ENCODE data around the gene PRSS27. TPM values are rescaled to one million over a fixed set of nuclear protein-coding genes. Genes with fewer than 3 reads are reported as not detected.
A peak's percentile ranks its signal among the peaks of the same experiment; 100 is the strongest.
"Not testable (repeated sequence)": the region's sequence is repeated elsewhere in the genome, so short reads cannot be mapped to it uniquely, and the experiment has no call there.

Gene PRSS27
- total RNA-seq, 6 experiments from 2014 or later, result 0.17 to 0.43 (median 0.31) TPM

DNA sequence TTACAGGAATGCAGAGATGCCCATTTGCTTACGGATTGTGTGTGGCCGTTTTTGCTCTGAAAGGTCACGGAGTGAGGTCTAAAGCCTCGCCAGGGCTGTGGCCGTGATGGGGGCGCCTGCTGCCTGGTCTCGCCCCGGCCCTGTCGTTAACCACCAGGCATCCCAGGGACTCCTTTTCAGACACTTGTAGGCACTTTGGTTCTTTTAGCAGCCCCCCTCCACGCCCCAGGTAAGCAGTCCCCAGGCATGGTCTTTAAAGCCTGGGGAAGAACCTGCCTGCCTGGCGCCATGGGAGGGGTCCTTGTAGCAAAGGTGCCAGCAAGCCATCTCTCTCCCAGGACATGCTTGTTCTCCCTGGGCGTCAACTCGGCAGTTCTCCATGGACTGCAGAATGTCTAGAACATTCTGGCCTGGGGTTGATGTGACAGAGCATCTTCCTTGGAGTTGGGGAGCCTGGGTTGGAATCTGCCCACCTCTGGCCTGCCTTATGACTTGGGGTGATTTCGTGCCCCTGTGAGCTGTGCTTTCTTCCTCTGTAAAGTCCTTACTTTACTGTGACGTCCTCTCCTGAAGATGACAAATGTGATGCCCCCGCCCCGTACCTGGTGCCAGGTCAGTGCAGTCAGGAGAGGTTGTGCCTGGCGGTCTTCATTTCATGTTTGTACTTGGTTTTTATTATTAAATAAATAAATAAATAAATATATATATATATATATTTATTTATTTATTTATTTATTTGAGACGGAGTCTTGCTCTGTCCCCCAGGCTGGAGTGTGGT, 32.3 kb downstream of the PRSS27 start:
- Mint-ChIP-seq H3K27me3 (ENCODE audit: insufficient read depth) (no peaks in the 10 kb centered on the region), H3K27ac (no peak overlapping the region), H3K4me3 (no peak overlapping the region), H3K9me3 (no peaks in the 10 kb centered on the region), H3K4me1 (ENCODE audit: low read depth) (no peaks in the 10 kb centered on the region), H3K36me3 (ENCODE audit: low read depth) (no peaks in the 10 kb centered on the region; the same call in 1 of the 2 replicates)
- no peak for DNase-seq
- TF ChIP-seq, protein P1, sequence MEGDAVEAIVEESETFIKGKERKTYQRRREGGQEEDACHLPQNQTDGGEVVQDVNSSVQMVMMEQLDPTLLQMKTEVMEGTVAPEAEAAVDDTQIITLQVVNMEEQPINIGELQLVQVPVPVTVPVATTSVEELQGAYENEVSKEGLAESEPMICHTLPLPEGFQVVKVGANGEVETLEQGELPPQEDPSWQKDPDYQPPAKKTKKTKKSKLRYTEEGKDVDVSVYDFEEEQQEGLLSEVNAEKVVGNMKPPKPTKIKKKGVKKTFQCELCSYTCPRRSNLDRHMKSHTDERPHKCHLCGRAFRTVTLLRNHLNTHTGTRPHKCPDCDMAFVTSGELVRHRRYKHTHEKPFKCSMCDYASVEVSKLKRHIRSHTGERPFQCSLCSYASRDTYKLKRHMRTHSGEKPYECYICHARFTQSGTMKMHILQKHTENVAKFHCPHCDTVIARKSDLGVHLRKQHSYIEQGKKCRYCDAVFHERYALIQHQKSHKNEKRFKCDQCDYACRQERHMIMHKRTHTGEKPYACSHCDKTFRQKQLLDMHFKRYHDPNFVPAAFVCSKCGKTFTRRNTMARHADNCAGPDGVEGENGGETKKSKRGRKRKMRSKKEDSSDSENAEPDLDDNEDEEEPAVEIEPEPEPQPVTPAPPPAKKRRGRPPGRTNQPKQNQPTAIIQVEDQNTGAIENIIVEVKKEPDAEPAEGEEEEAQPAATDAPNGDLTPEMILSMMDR (IDR thresholded peaks at IDR 0.05), result no peak

DNA sequence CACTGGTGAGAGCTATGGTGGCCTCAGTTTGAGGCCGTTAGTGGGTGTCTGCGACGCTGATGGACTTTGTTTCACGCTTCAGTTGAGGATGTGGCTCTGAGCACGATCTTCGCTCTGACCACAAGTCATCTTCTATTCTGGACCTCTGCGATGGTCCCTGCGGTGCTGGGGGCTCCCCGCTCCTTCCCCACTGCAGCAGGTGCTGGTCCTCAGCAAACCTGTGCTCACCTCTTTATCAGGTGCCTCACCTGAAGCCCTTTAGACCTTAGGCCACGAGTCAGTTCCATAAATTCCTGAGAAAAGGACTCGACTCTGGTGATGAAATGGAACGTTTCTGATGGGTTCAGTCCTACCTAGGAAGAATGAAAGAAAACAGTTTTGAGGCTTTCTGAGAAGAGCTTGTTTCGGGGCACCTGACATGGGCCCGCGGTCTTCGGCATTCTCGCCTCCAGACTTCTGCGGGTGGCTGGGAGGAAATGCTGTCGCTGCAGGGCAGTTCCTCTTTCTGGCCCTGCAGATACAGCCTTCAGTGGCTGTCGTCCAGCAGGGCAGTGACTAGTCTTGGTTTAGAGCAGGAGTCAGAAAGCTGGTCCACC, 33.0 kb downstream of the PRSS27 start:
- Mint-ChIP-seq H3K36me3 (ENCODE audit: low read depth) (peaks cover 3% of the 10 kb centered on the region), H3K27ac (no peak overlapping the region), H3K9me3 (peaks cover 2% of the 10 kb centered on the region), H3K4me1 (ENCODE audit: low read depth) (peaks cover 3% of the 10 kb centered on the region), H3K27me3 (ENCODE audit: insufficient read depth) (no peaks in the 10 kb centered on the region; the same call in 1 of the 2 replicates), H3K4me3 (no peak overlapping the region)
- no peak for DNase-seq
- TF ChIP-seq, protein P1 (IDR thresholded peaks at IDR 0.05), result no peak

DNA sequence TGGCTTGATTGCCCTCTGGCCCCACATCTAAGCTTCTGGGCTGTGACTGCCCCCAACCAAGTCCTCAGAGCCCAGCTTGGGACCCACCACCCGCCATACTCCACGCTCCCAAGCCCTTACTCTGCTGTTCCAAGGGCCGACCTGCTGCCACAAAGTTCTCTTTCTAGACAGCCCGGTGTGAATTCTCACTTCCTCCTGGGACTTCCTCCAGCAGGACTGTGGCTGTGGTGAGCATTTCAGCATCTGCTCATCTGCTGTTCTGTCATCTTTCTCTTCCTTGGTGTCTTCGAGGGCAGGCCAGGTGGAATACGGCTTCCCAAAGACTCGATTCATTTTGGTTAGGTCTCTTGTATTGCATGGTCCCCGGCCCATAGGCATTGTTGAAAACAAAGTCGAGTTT, 33.9 kb downstream of the PRSS27 start:
- H3K27ac Mint-ChIP-seq; H3K27me3 Mint-ChIP-seq (ENCODE audit: insufficient read depth); H3K36me3 Mint-ChIP-seq (ENCODE audit: low read depth); H3K4me1 Mint-ChIP-seq (ENCODE audit: low read depth); DNase-seq; H3K4me3 Mint-ChIP-seq; H3K9me3 Mint-ChIP-seq: not testable (repeated sequence)

DNA sequence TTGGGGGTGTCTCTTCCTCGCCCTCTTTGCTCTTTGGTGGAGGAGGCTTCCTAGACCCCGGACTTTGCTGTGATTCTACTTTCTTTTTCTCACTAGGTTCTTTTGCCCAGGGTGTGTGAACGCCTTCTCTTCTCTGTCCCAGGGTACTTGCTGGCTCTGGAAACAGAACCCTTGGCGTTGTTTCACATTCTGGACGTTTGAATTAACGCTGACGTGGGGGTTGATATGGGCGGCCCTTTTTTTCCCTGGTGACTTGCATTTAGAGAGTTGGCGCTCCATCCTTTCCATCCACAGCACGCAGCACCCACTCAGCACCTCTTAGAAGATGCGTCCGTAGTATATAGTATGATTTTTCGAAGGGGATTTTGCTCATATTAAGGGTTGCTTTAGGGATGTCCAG, 37.0 kb downstream of the PRSS27 start:
- not testable (repeated sequence) for H3K9me3 Mint-ChIP-seq; H3K36me3 Mint-ChIP-seq (ENCODE audit: low read depth); H3K27me3 Mint-ChIP-seq (ENCODE audit: insufficient read depth); H3K4me1 Mint-ChIP-seq (ENCODE audit: low read depth)
- peak; percentile 12 for DNase-seq
- Mint-ChIP-seq H3K4me3 (peak overlapping the region; percentile 100), H3K27ac (peak overlapping the region; percentile 92)

DNA sequence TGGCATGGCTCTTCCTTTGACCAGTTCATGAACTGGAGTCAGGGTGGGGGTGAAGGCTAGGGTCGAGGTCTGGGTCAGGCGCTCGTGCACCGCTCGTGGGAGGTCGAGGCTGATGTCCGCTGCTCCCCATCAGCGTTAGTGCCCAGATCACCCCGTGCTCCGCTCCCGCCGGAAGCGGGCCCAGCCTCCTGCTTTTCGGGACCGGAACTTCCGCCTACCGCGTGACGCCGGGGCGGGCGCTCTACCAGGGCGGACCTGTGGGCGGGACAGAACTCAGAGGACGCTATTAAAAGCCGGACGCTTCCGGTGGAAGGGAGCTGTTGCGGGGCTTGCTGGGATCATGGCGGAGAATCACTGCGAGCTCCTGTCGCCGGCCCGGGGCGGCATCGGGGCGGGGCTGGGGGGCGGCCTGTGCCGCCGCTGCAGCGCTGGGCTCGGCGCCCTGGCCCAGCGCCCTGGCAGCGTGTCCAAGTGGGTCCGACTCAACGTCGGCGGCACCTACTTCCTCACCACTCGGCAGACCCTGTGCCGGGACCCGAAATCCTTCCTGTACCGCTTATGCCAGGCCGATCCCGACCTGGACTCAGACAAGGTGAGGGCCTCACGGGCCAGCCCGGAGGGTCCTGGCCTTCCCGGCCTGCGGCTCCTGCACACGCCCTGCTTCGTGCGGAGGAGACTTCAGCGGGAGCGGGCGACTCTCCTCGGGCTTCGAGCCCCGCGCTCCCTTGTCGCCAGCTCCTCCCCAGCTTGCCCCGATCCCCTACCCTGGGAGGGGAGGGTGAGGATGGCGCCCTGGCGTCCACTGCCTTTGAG, 37.6 kb downstream of the PRSS27 start, which contains the start of gene KCTD5:
KCTD5 (plus strand) TSS at position 315 of the 813 bp plus-strand sequence; CDS start at position 341, 26 bp downstream.
- DNase-seq, result peak; percentile 95
- TF ChIP-seq, protein P1 (IDR thresholded peaks at IDR 0.05), result no peak
- Mint-ChIP-seq H3K36me3 (ENCODE audit: low read depth) (peaks cover 6% of the 10 kb centered on the region), H3K4me1 (ENCODE audit: low read depth) (peaks cover 6% of the 10 kb centered on the region), H3K4me3 (peak within 1 kb of the TSS; percentile 100), H3K27me3 (ENCODE audit: insufficient read depth) (no peaks in the 10 kb centered on the region; the same call in 1 of the 2 replicates), H3K27ac (peak within 1 kb of the TSS; percentile 97), H3K9me3 (peaks cover 5% of the 10 kb centered on the region)

DNA sequence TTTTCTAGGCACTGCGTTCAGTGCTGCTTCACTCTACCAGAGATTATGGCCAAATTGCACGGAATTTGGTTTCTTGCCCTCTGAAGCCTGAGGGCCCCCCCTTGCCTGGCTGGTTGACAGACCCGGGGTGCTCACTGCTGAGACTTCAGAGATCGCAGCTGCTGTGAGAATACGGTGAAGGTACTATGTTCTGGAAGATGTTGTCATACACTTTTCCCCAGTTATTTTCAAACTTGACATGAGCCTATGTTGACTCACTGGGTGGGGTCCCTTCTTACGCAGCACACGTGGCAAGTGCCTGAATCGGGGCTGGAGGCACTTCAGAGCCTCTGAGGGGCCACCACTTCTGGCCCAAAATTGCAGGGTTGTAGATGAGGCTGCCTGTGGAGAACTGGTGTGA, 39.7 kb downstream of the PRSS27 start:
- H3K4me3 Mint-ChIP-seq; H3K27me3 Mint-ChIP-seq (ENCODE audit: insufficient read depth); H3K9me3 Mint-ChIP-seq; H3K4me1 Mint-ChIP-seq (ENCODE audit: low read depth); H3K36me3 Mint-ChIP-seq (ENCODE audit: low read depth); H3K27ac Mint-ChIP-seq; DNase-seq: not testable (repeated sequence)

DNA sequence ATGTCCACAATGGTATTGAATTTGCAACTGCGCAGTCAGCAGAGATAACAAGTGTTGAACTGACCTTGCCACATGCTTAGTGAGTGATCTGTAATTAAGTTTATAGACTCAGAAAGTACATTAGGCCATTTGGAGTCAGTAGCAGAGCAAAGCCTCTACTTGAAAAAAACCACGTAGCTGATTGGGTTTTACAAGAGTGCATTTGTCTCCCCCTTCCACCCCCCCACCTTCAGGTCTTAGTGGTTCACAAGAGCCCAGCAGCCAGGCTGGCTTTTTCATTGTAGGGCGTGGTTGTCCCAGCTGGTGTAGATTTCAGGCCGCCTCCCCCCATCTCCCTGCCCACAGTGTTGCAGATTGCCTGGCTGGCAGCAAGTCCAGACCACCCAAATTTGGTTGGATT, 40.1 kb downstream of the PRSS27 start:
- not testable (repeated sequence) for H3K27me3 Mint-ChIP-seq (ENCODE audit: insufficient read depth); H3K27ac Mint-ChIP-seq; DNase-seq; H3K4me3 Mint-ChIP-seq; H3K9me3 Mint-ChIP-seq; H3K36me3 Mint-ChIP-seq (ENCODE audit: low read depth); H3K4me1 Mint-ChIP-seq (ENCODE audit: low read depth)

DNA sequence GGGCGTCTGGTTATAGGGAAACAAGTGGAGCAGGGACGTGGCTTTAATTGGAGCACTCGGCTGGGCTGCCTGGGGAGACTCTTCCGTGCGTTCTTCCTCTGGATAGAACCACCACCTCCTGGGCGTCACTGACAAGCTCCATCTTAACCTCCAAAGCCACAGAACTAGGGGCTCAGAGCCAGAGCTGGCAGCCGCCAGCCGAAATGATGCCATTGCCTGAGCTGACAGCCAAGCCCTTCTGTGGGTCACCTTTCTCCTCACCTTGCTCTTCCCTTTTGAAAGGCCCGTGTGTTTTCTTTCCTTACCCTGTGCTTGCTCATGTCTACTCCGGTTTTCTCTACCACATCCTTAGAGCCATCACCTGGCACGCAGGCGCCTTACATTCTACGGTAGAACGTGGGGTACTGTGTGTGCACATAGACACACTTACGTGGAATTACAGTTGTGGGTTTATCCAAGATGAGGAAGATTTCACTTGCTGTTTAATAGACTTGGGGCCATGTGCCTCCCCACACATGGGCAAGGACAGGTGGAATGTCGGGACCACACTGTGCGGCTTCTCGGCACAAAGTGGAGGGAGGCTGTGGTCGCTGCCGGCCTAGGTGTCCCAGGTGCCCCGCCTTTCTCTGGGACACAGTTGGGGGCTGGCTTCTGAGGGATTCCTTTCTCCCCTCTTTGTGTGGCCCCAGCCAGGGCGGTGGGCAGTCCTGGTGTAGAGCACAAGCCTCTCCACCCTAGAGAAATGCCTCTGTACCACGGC, 41.6 kb downstream of the PRSS27 start:
- not testable (repeated sequence) for H3K9me3 Mint-ChIP-seq; DNase-seq; H3K27ac Mint-ChIP-seq; H3K36me3 Mint-ChIP-seq (ENCODE audit: low read depth); H3K4me1 Mint-ChIP-seq (ENCODE audit: low read depth); H3K27me3 Mint-ChIP-seq (ENCODE audit: insufficient read depth); H3K4me3 Mint-ChIP-seq

DNA sequence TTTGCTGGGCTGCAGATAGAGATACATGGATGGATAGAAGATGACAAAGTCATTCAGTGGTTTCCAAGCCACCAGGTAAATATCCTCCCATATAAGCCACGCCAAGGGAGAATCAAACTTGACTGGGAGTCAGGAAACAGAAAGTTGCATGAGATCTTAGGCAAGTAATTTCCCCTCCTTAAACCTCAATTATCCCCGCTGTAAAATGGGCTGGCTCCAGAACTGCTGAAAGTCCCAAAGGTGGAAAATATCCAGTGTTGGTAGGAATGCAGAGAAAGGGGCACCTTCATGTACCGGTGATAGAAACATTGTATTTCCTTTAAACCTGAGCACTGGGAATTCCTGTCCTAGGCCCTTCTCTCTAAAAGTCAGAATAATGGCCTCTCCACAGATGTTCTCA, 43.1 kb downstream of the PRSS27 start:
- not testable (repeated sequence) for H3K4me1 Mint-ChIP-seq (ENCODE audit: low read depth); H3K36me3 Mint-ChIP-seq (ENCODE audit: low read depth); H3K9me3 Mint-ChIP-seq; DNase-seq; H3K4me3 Mint-ChIP-seq; H3K27me3 Mint-ChIP-seq (ENCODE audit: insufficient read depth); H3K27ac Mint-ChIP-seq
